Lower leg skin (tissue), 3 donors: ENCODE results near the gene RANBP3.

Experiments
- CTCF ChIP-seq, 3 donors: fragments of 450-650 bp; IDR thresholded peaks; one replicate each; pipeline ENCODE4 v1.5.1; 2016; ENCODE audit warnings: antibody characterized with exemption in 3 of 3, mild to moderate bottlenecking in 3 of 3, moderate library complexity in 2 of 3
- POLR2A ChIP-seq, 2 donors: fragments of 450-650 bp; IDR thresholded peaks; one replicate each; pipeline ENCODE4 v1.6.1; 2016 to 2017; ENCODE audit warnings: antibody characterized with exemption in 2 of 2, mild to moderate bottlenecking in 1 of 2, moderate library complexity in 1 of 2

GRCh38 chr19:5921516-5922160, 56.3 kb downstream of the RANBP3 start:
- no peak for TF ChIP-seq CTCF (IDR thresholded peaks at IDR 0.05)
- TF ChIP-seq POLR2A (IDR thresholded peaks at IDR 0.05): no peak
